ENCODE data around the gene ZNF169.
"Not testable (repeated sequence)": the region's sequence is repeated elsewhere in the genome, so short reads cannot be mapped to it uniquely, and the experiment has no call there.

Gene ZNF169

DNA sequence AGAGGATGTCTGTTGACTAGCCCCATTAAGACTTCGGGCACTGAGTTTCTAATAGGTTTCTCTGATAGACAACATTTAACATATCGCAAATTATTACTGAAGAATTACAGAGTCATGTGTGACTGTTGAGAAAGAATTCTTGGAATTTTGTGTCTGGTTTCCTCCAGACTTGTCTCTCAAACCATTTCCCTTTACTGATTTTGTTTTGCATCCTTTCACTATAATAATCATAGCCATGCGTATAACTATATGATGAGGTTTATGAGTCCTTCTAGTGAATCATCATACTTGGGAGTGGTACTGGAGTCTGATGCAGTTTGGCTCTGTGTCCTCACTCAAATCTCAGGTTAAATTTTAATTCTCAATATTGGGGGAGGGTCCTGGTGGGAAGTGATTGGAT is 27.0 kb downstream of the ZNF169 start:
- no CpG with 5 or more reads among the region's 3 CpGs for WGBS (ENCODE audit: insufficient coverage, insufficient read length)
- Histone ChIP-seq H3K9me3 (ENCODE audit: control insufficient read depth, insufficient read depth, low read length) (no peaks in the 10 kb centered on the region), H3K27me3 (ENCODE audit: control insufficient read depth, insufficient read depth, low read length) (no peaks in the 10 kb centered on the region), H3K4me1 (ENCODE audit: control insufficient read depth, insufficient read depth, low read length) (no peaks in the 10 kb centered on the region), H3K36me3 (ENCODE audit: control insufficient read depth, insufficient read depth, low read length) (no peaks in the 10 kb centered on the region), H3K27ac (ENCODE audit: low read length) (no peak overlapping the region), H3K4me3 (ENCODE audit: low read length) (no peak overlapping the region)
- no peak for DNase-seq (ENCODE audit: low read depth, low spot score)

- DNase-seq (ENCODE audit: low read depth, low spot score): no peak
- Histone ChIP-seq H3K9me3 (ENCODE audit: control insufficient read depth, insufficient read depth, low read length) (no peaks in the 10 kb centered on the region), H3K27ac (ENCODE audit: low read length) (no peak overlapping the region), H3K36me3 (ENCODE audit: control insufficient read depth, insufficient read depth, low read length) (peaks cover 2% of the 10 kb centered on the region; the same call in 1 of the 2 replicates), H3K4me1 (ENCODE audit: control insufficient read depth, insufficient read depth, low read length) (no peaks in the 10 kb centered on the region), H3K4me3 (ENCODE audit: low read length) (no peak overlapping the region), H3K27me3 (ENCODE audit: control insufficient read depth, insufficient read depth, low read length) (no peaks in the 10 kb centered on the region)
- no CpG with 5 or more reads among the region's 7 CpGs for WGBS (ENCODE audit: insufficient coverage, insufficient read length)
These were observed 28.9 kb downstream of the ZNF169 start for GRCh38 chr9:94287877-94288513.

- Histone ChIP-seq H3K4me1 (ENCODE audit: control insufficient read depth, insufficient read depth, low read length) (no peaks in the 10 kb centered on the region), H3K4me3 (ENCODE audit: low read length) (no peak overlapping the region), H3K9me3 (ENCODE audit: control insufficient read depth, insufficient read depth, low read length) (no peaks in the 10 kb centered on the region), H3K36me3 (ENCODE audit: control insufficient read depth, insufficient read depth, low read length) (peaks cover 3% of the 10 kb centered on the region; the same call in 1 of the 2 replicates), H3K27ac (ENCODE audit: low read length) (no peak overlapping the region), H3K27me3 (ENCODE audit: control insufficient read depth, insufficient read depth, low read length) (no peaks in the 10 kb centered on the region)
- no peak for DNase-seq (ENCODE audit: low read depth, low spot score)
- no CpG with 5 or more reads among the region's 2 CpGs for WGBS (ENCODE audit: insufficient coverage, insufficient read length)
These were observed 30.6 kb downstream of the ZNF169 start for GRCh38 chr9:94289691-94290090.

DNA sequence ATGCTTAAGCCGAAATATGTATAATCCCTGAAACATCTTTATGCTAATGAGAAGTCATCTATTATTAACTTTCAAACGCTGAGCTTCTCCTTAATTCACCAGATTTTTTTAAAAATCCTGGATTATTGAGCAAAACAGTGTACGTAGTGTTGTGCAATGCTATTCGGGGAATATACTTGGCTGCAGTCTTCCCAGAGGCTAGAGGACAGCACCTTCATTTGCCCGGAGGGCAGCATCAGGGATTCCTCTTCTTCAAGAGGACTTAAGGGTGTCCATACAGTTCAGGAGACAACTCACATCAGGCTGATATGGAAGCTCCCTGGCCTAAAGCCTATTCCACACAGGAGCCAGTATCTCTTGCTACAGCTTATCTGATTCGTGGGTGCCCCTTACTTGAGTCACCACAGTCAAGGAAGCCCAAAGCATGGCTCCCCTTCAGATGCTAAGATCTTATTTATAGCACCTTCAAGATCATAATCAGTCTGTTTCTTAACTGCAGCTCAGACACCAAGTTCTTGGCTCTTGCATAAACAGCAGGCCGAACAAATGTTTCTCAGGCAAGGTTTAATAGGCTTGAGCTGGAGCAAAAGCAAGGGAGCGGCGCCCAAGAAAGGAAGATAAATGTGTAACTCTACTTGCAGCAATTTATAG is 40.0 kb downstream of the ZNF169 start:
- no peak for DNase-seq (ENCODE audit: low read depth, low spot score)
- Histone ChIP-seq H3K9me3 (ENCODE audit: control insufficient read depth, insufficient read depth, low read length) (no peaks in the 10 kb centered on the region), H3K27ac (ENCODE audit: low read length) (no peak overlapping the region), H3K27me3 (ENCODE audit: control insufficient read depth, insufficient read depth, low read length) (no peaks in the 10 kb centered on the region), H3K4me3 (ENCODE audit: low read length) (no peak overlapping the region), H3K36me3 (ENCODE audit: control insufficient read depth, insufficient read depth, low read length) (no peaks in the 10 kb centered on the region), H3K4me1 (ENCODE audit: control insufficient read depth, insufficient read depth, low read length) (no peaks in the 10 kb centered on the region)
- no CpG with 5 or more reads among the region's 9 CpGs for WGBS (ENCODE audit: insufficient coverage, insufficient read length)

- no peaks in the 10 kb centered on the region for H3K9me3 ChIP-seq (ENCODE audit: control insufficient read depth, insufficient read depth, low read length)
- no peaks in the 10 kb centered on the region for H3K4me1 ChIP-seq (ENCODE audit: control insufficient read depth, insufficient read depth, low read length)
- no CpG with 5 or more reads among the region's 20 CpGs for WGBS (ENCODE audit: insufficient coverage, insufficient read length)
- no peak for DNase-seq (ENCODE audit: low read depth, low spot score)
- no peaks in the 10 kb centered on the region for H3K27me3 ChIP-seq (ENCODE audit: control insufficient read depth, insufficient read depth, low read length)
- no peak overlapping the region for H3K4me3 ChIP-seq (ENCODE audit: low read length)
- H3K36me3 ChIP-seq (ENCODE audit: control insufficient read depth, insufficient read depth, low read length): no peaks in the 10 kb centered on the region
- H3K27ac ChIP-seq (ENCODE audit: low read length): no peak overlapping the region
These were observed 41.6 kb downstream of the ZNF169 start for GRCh38 chr9:94300470-94301301.

DNA sequence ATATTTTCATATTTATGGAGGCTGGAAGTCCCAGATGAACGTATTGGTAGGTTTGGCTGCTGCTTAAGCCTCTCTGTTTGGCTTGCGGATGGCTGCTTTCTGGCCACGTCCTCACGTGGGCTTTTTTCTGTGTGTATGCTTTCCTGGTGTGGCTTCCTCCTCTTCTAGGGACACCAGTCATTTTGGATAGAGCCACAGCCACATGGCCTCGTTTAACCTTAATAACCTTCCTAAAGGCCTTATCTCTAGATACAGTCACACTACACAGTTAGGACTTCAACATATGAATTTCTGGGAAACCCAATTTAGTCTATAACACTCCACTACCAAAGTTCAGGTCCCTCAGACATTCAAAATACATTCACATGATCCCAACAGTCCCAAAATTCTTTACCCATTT is 42.5 kb downstream of the ZNF169 start:
- Histone ChIP-seq H3K27me3 (ENCODE audit: control insufficient read depth, insufficient read depth, low read length) (no peaks in the 10 kb centered on the region), H3K27ac (ENCODE audit: low read length) (no peak overlapping the region), H3K4me3 (ENCODE audit: low read length) (no peak overlapping the region), H3K9me3 (ENCODE audit: control insufficient read depth, insufficient read depth, low read length) (no peaks in the 10 kb centered on the region), H3K4me1 (ENCODE audit: control insufficient read depth, insufficient read depth, low read length) (no peaks in the 10 kb centered on the region), H3K36me3 (ENCODE audit: control insufficient read depth, insufficient read depth, low read length) (no peaks in the 10 kb centered on the region)
- DNase-seq (ENCODE audit: low read depth, low spot score): no peak
- no CpG with 5 or more reads among the region's 5 CpGs for WGBS (ENCODE audit: insufficient coverage, insufficient read length)

DNA sequence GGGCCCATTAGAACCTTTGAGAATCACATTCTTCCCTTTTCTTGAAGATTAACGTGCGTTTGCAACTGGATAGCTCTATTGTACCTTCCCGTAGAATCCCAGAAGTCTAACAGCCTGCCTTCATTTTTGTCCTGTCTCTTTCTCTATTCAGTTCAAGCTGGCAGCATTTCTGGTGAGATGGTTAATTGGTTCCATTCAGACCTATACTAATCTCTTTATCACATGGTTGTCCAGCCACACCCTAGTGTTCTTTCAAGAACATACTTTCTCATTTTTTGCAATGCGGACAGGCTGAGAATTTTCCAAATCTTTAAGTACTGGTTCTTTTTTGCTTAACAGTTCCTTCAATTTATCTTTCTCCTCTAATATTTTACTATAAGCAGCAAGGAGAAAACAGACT is 43.3 kb downstream of the ZNF169 start:
- no peak overlapping the region for H3K4me3 ChIP-seq (ENCODE audit: low read length)
- no peak overlapping the region for H3K27ac ChIP-seq (ENCODE audit: low read length)
- no CpG with 5 or more reads among the region's 4 CpGs for WGBS (ENCODE audit: insufficient coverage, insufficient read length)
- DNase-seq (ENCODE audit: low read depth, low spot score): no peak
- H3K9me3 ChIP-seq (ENCODE audit: control insufficient read depth, insufficient read depth, low read length): no peaks in the 10 kb centered on the region
- no peaks in the 10 kb centered on the region for H3K36me3 ChIP-seq (ENCODE audit: control insufficient read depth, insufficient read depth, low read length)
- H3K27me3 ChIP-seq (ENCODE audit: control insufficient read depth, insufficient read depth, low read length): no peaks in the 10 kb centered on the region
- no peaks in the 10 kb centered on the region for H3K4me1 ChIP-seq (ENCODE audit: control insufficient read depth, insufficient read depth, low read length)

DNA sequence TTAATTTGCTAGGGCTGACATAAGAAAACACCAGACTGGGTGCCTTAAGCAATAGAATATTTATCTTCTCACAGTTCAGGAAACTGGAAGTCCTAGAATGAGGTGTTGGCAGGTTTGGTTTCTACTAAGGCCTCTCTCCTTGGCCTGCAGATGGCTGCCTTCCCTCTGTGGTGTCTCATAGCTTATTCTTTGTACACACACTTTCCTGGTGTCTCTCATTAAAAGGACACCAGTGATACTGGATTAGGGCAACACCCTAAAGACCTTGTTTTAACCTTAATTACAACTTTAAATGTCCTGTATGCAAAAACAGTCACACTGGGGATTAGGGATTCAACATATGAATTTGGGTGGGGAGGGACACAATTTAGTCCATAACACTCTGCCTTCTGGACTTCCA is 44.2 kb downstream of the ZNF169 start:
- H3K27me3 ChIP-seq (ENCODE audit: control insufficient read depth, insufficient read depth, low read length): no peaks in the 10 kb centered on the region

GRCh38 chr9:94315034-94315984 is 56.2 kb downstream of the ZNF169 start:
- not testable (repeated sequence) for H3K4me3 ChIP-seq (ENCODE audit: low read length); H3K36me3 ChIP-seq (ENCODE audit: control insufficient read depth, insufficient read depth, low read length); H3K9me3 ChIP-seq (ENCODE audit: control insufficient read depth, insufficient read depth, low read length); DNase-seq (ENCODE audit: low read depth, low spot score); H3K4me1 ChIP-seq (ENCODE audit: control insufficient read depth, insufficient read depth, low read length); H3K27me3 ChIP-seq (ENCODE audit: control insufficient read depth, insufficient read depth, low read length); H3K27ac ChIP-seq (ENCODE audit: low read length)
- WGBS (ENCODE audit: insufficient coverage, insufficient read length): no CpG with 5 or more reads among the region's 15 CpGs

More for the DNA sequence above, 44.2 kb downstream of the ZNF169 start:
- no peak for DNase-seq (ENCODE audit: low read depth, low spot score)
- Histone ChIP-seq H3K4me3 (ENCODE audit: low read length) (no peak overlapping the region), H3K9me3 (ENCODE audit: control insufficient read depth, insufficient read depth, low read length) (no peaks in the 10 kb centered on the region), H3K36me3 (ENCODE audit: control insufficient read depth, insufficient read depth, low read length) (no peaks in the 10 kb centered on the region), H3K27ac (ENCODE audit: low read length) (no peak overlapping the region), H3K4me1 (ENCODE audit: control insufficient read depth, insufficient read depth, low read length) (no peaks in the 10 kb centered on the region)

- not testable (repeated sequence) for H3K27ac ChIP-seq (ENCODE audit: low read length); DNase-seq (ENCODE audit: low read depth, low spot score); H3K4me3 ChIP-seq (ENCODE audit: low read length); H3K4me1 ChIP-seq (ENCODE audit: control insufficient read depth, insufficient read depth, low read length); H3K27me3 ChIP-seq (ENCODE audit: control insufficient read depth, insufficient read depth, low read length); H3K9me3 ChIP-seq (ENCODE audit: control insufficient read depth, insufficient read depth, low read length); H3K36me3 ChIP-seq (ENCODE audit: control insufficient read depth, insufficient read depth, low read length)
- no CpG with 5 or more reads among the region's 5 CpGs for WGBS (ENCODE audit: insufficient coverage, insufficient read length)
These were observed 57.1 kb downstream of the ZNF169 start for GRCh38 chr9:94316236-94316635.

Measured in iPS DF 6.9 (cell line).